Measurements from ENCODE around the gene SCAANT1. TPM values are rescaled to one million over a fixed set of nuclear protein-coding genes. Genes with fewer than 3 reads are reported as not detected.

SCAANT1 gene
- polyA plus RNA-seq, 3 donors: not detected

DNA sequence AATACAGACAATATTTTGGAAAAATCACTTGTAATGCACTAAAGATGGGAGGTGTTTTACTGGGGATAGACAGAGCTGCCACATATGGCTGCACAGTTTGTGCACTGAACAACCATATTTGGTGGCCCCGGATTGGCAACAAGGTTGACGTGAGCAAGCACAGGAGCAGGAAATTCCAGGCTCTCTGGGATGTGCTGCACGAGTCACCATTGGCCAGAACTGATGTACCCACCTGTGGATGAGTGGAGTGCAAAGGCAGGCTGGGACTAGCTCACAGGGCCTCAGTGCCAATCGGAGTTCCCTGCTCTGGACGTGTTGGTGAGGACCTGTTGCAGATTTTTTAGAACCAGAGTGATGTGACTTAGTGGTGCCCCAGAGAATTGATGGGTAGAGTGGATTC lies 42.0 kb upstream of the SCAANT1 start:
- Mint-ChIP-seq H3K4me1 (peaks cover 7% of the 10 kb centered on the region), H3K36me3 (peaks cover 40 to 48% of the 10 kb centered on the region in 2 donors), H3K4me3 (no peak overlapping the region), H3K9me3 (no peaks in the 10 kb centered on the region), H3K27me3 (ENCODE audit: low read depth in 3 of 3) (no peaks in the 10 kb centered on the region), H3K27ac (peak overlapping the region in 1 of 7 donors; percentile 36)
- H3K27ac ChIP-seq (ENCODE audit: low read depth in 1 of 2, low read length in 2 of 2): no peak overlapping the region
- no peak overlapping the region for H3K4me2 ChIP-seq (replicated peaks; ENCODE audit: extremely low read depth, low read length, poor library complexity, severe bottlenecking)
- no peak overlapping the region for H3K4me3 ChIP-seq (replicated peaks in 1 of 3; ENCODE audit: low read depth in 2 of 3, low read length in 3 of 3)
- peaks cover 96% of the 10 kb centered on the region for H4K20me1 ChIP-seq (ENCODE audit: insufficient read depth, low read length)
- 91% methylated on average over 5 of the region's 5 CpGs for WGBS (ENCODE audit: insufficient coverage)
- no peaks in the 10 kb centered on the region for H3K9me3 ChIP-seq (replicated peaks in 1 of 2; ENCODE audit: control insufficient read depth in 1 of 2, insufficient read depth in 1 of 2, low read length in 2 of 2)
- TF ChIP-seq, protein P1, sequence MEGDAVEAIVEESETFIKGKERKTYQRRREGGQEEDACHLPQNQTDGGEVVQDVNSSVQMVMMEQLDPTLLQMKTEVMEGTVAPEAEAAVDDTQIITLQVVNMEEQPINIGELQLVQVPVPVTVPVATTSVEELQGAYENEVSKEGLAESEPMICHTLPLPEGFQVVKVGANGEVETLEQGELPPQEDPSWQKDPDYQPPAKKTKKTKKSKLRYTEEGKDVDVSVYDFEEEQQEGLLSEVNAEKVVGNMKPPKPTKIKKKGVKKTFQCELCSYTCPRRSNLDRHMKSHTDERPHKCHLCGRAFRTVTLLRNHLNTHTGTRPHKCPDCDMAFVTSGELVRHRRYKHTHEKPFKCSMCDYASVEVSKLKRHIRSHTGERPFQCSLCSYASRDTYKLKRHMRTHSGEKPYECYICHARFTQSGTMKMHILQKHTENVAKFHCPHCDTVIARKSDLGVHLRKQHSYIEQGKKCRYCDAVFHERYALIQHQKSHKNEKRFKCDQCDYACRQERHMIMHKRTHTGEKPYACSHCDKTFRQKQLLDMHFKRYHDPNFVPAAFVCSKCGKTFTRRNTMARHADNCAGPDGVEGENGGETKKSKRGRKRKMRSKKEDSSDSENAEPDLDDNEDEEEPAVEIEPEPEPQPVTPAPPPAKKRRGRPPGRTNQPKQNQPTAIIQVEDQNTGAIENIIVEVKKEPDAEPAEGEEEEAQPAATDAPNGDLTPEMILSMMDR (IDR thresholded peaks at IDR 0.05): no peak
- no peaks in the 10 kb centered on the region for H3K27me3 ChIP-seq (ENCODE audit: control insufficient read depth in 2 of 2, insufficient read depth in 2 of 2, low read length in 2 of 2)
- H3K36me3 ChIP-seq (replicated peaks in 1 of 2; ENCODE audit: control insufficient read depth in 1 of 2, insufficient read depth in 2 of 2, low read length in 2 of 2): peaks cover 20 to 55% of the 10 kb centered on the region in 2 donors
- no peak overlapping the region for H2AFZ ChIP-seq (ENCODE audit: insufficient read depth, low read depth, low read length, poor library complexity, severe bottlenecking)
- no peak for DNase-seq
- intact Hi-C loops (cut with micrococcal nuclease): no loop called here
- H3K4me1 ChIP-seq (ENCODE audit: control insufficient read depth in 1 of 2, insufficient read depth in 2 of 2, low read length in 2 of 2): no peaks in the 10 kb centered on the region
- H3K9ac ChIP-seq (ENCODE audit: insufficient read depth, low read length, poor library complexity, severe bottlenecking): no peak overlapping the region
- H3K79me2 ChIP-seq (ENCODE audit: insufficient read depth, low read length): peaks cover 86% of the 10 kb centered on the region

- no peak overlapping the region for H3K4me3 ChIP-seq (replicated peaks in 1 of 3; ENCODE audit: low read depth in 2 of 3, low read length in 3 of 3)
- peak overlapping the region in 1 of 2 donors; percentile 59 for H3K27ac ChIP-seq (ENCODE audit: low read depth in 1 of 2, low read length in 2 of 2)
Observed at GRCh38 chr3:63952248-63952594, 40.0 kb upstream of the SCAANT1 start.

More at GRCh38 chr3:63952248-63952594, 40.0 kb upstream of the SCAANT1 start:
- H3K27ac Mint-ChIP-seq: no peak overlapping the region
- H3K27me3 Mint-ChIP-seq (ENCODE audit: low read depth in 3 of 3): no peaks in the 10 kb centered on the region
- H3K4me3 Mint-ChIP-seq: no peak overlapping the region
- peaks cover 16% of the 10 kb centered on the region for H3K4me1 Mint-ChIP-seq
- intact Hi-C loops (cut with micrococcal nuclease): no loop called here
- H4K20me1 ChIP-seq (ENCODE audit: insufficient read depth, low read length): peaks cover 98% of the 10 kb centered on the region
- H3K9me3 ChIP-seq (replicated peaks in 1 of 2; ENCODE audit: control insufficient read depth in 1 of 2, insufficient read depth in 1 of 2, low read length in 2 of 2): no peaks in the 10 kb centered on the region
- no peaks in the 10 kb centered on the region for H3K27me3 ChIP-seq (ENCODE audit: control insufficient read depth in 2 of 2, insufficient read depth in 2 of 2, low read length in 2 of 2)
- H3K9me3 Mint-ChIP-seq: no peaks in the 10 kb centered on the region
- TF ChIP-seq, protein P1 (IDR thresholded peaks at IDR 0.05): no peak
- peaks cover 46 to 55% of the 10 kb centered on the region in 2 donors for H3K36me3 Mint-ChIP-seq
- H2AFZ ChIP-seq (ENCODE audit: insufficient read depth, low read depth, low read length, poor library complexity, severe bottlenecking): no peak overlapping the region
- no peak overlapping the region for H3K9ac ChIP-seq (ENCODE audit: insufficient read depth, low read length, poor library complexity, severe bottlenecking)
- H3K4me1 ChIP-seq (ENCODE audit: control insufficient read depth in 1 of 2, insufficient read depth in 2 of 2, low read length in 2 of 2): no peaks in the 10 kb centered on the region
- H3K36me3 ChIP-seq (replicated peaks in 1 of 2; ENCODE audit: control insufficient read depth in 1 of 2, insufficient read depth in 2 of 2, low read length in 2 of 2): peaks cover 20 to 56% of the 10 kb centered on the region in 2 donors
- H3K79me2 ChIP-seq (ENCODE audit: insufficient read depth, low read length): peaks cover 85% of the 10 kb centered on the region
- DNase-seq: no peak
- 80% methylated on average over 1 of the region's 2 CpGs for WGBS (ENCODE audit: insufficient coverage)
- H3K4me2 ChIP-seq (replicated peaks; ENCODE audit: extremely low read depth, low read length, poor library complexity, severe bottlenecking): no peak overlapping the region
